ENCODE data around the gene CDH15. TPM values are rescaled to one million over a fixed set of nuclear protein-coding genes. Genes with fewer than 3 reads are reported as not detected.
A peak's percentile ranks its signal among the peaks of the same experiment; 100 is the strongest.

CDH15 gene
- total RNA-seq, 1 experiment from 2014 or later, result 0.46 TPM

GRCh38 chr16:89217388-89218191 is 46.0 kb downstream of the CDH15 start, which contains the start of gene ZNF778 (continued):
- TF ChIP-seq, protein P1, sequence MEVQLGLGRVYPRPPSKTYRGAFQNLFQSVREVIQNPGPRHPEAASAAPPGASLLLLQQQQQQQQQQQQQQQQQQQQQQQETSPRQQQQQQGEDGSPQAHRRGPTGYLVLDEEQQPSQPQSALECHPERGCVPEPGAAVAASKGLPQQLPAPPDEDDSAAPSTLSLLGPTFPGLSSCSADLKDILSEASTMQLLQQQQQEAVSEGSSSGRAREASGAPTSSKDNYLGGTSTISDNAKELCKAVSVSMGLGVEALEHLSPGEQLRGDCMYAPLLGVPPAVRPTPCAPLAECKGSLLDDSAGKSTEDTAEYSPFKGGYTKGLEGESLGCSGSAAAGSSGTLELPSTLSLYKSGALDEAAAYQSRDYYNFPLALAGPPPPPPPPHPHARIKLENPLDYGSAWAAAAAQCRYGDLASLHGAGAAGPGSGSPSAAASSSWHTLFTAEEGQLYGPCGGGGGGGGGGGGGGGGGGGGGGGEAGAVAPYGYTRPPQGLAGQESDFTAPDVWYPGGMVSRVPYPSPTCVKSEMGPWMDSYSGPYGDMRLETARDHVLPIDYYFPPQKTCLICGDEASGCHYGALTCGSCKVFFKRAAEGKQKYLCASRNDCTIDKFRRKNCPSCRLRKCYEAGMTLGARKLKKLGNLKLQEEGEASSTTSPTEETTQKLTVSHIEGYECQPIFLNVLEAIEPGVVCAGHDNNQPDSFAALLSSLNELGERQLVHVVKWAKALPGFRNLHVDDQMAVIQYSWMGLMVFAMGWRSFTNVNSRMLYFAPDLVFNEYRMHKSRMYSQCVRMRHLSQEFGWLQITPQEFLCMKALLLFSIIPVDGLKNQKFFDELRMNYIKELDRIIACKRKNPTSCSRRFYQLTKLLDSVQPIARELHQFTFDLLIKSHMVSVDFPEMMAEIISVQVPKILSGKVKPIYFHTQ (CRISPR knock-in tag; IDR thresholded peaks at IDR 0.05), result no peak
- TF ChIP-seq, protein P2, sequence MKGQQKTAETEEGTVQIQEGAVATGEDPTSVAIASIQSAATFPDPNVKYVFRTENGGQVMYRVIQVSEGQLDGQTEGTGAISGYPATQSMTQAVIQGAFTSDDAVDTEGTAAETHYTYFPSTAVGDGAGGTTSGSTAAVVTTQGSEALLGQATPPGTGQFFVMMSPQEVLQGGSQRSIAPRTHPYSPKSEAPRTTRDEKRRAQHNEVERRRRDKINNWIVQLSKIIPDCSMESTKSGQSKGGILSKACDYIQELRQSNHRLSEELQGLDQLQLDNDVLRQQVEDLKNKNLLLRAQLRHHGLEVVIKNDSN (CRISPR knock-in tag; IDR thresholded peaks at IDR 0.05), result 0 out of 2 replicates have a peak, but pooled peaks have one; percentile 16
- no peak for TF ChIP-seq SMAD4 (CRISPR knock-in tag; IDR thresholded peaks at IDR 0.05)
- no peak for TF ChIP-seq ZNF423 (CRISPR knock-in tag; IDR thresholded peaks at IDR 0.05)
- TF ChIP-seq GRHL2 (CRISPR knock-in tag; IDR thresholded peaks at IDR 0.05; ENCODE audit: insufficient replicate concordance, severe bottlenecking), result no peak
- TF ChIP-seq, protein P3, sequence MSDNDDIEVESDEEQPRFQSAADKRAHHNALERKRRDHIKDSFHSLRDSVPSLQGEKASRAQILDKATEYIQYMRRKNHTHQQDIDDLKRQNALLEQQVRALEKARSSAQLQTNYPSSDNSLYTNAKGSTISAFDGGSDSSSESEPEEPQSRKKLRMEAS (CRISPR knock-in tag; IDR thresholded peaks at IDR 0.05), result peak; percentile 63; the same call in 1 of the 2 replicates
- TF ChIP-seq GABPB1 (CRISPR knock-in tag; IDR thresholded peaks at IDR 0.05), result peak; percentile 89; the same call in 1 of the 2 replicates
- no peak; the same call in 1 of the 2 replicates for TF ChIP-seq E2F5 (CRISPR knock-in tag; IDR thresholded peaks at IDR 0.05)
- peak; percentile 77; the same call in 1 of the 2 replicates for TF ChIP-seq ESRRA (CRISPR knock-in tag; IDR thresholded peaks at IDR 0.05; ENCODE audit: borderline replicate concordance)
- TF ChIP-seq NFATC4 (CRISPR knock-in tag; IDR thresholded peaks at IDR 0.05), result no peak
- TF ChIP-seq, protein P4, sequence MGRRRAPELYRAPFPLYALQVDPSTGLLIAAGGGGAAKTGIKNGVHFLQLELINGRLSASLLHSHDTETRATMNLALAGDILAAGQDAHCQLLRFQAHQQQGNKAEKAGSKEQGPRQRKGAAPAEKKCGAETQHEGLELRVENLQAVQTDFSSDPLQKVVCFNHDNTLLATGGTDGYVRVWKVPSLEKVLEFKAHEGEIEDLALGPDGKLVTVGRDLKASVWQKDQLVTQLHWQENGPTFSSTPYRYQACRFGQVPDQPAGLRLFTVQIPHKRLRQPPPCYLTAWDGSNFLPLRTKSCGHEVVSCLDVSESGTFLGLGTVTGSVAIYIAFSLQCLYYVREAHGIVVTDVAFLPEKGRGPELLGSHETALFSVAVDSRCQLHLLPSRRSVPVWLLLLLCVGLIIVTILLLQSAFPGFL (CRISPR knock-in tag; IDR thresholded peaks at IDR 0.05; ENCODE audit: borderline replicate concordance), result peak; percentile 69; the same call in 1 of the 2 replicates
- TF ChIP-seq, protein P5, sequence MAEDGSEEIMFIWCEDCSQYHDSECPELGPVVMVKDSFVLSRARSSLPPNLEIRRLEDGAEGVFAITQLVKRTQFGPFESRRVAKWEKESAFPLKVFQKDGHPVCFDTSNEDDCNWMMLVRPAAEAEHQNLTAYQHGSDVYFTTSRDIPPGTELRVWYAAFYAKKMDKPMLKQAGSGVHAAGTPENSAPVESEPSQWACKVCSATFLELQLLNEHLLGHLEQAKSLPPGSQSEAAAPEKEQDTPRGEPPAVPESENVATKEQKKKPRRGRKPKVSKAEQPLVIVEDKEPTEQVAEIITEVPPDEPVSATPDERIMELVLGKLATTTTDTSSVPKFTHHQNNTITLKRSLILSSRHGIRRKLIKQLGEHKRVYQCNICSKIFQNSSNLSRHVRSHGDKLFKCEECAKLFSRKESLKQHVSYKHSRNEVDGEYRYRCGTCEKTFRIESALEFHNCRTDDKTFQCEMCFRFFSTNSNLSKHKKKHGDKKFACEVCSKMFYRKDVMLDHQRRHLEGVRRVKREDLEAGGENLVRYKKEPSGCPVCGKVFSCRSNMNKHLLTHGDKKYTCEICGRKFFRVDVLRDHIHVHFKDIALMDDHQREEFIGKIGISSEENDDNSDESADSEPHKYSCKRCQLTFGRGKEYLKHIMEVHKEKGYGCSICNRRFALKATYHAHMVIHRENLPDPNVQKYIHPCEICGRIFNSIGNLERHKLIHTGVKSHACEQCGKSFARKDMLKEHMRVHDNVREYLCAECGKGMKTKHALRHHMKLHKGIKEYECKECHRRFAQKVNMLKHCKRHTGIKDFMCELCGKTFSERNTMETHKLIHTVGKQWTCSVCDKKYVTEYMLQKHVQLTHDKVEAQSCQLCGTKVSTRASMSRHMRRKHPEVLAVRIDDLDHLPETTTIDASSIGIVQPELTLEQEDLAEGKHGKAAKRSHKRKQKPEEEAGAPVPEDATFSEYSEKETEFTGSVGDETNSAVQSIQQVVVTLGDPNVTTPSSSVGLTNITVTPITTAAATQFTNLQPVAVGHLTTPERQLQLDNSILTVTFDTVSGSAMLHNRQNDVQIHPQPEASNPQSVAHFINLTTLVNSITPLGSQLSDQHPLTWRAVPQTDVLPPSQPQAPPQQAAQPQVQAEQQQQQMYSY (CRISPR knock-in tag; IDR thresholded peaks at IDR 0.05), result 0 out of 2 replicates have a peak, but pooled peaks have one; percentile 19
- no peak for TF ChIP-seq ZNF138 (CRISPR knock-in tag; conservative IDR thresholded peaks at IDR 0.05)
- TF ChIP-seq, protein P6, sequence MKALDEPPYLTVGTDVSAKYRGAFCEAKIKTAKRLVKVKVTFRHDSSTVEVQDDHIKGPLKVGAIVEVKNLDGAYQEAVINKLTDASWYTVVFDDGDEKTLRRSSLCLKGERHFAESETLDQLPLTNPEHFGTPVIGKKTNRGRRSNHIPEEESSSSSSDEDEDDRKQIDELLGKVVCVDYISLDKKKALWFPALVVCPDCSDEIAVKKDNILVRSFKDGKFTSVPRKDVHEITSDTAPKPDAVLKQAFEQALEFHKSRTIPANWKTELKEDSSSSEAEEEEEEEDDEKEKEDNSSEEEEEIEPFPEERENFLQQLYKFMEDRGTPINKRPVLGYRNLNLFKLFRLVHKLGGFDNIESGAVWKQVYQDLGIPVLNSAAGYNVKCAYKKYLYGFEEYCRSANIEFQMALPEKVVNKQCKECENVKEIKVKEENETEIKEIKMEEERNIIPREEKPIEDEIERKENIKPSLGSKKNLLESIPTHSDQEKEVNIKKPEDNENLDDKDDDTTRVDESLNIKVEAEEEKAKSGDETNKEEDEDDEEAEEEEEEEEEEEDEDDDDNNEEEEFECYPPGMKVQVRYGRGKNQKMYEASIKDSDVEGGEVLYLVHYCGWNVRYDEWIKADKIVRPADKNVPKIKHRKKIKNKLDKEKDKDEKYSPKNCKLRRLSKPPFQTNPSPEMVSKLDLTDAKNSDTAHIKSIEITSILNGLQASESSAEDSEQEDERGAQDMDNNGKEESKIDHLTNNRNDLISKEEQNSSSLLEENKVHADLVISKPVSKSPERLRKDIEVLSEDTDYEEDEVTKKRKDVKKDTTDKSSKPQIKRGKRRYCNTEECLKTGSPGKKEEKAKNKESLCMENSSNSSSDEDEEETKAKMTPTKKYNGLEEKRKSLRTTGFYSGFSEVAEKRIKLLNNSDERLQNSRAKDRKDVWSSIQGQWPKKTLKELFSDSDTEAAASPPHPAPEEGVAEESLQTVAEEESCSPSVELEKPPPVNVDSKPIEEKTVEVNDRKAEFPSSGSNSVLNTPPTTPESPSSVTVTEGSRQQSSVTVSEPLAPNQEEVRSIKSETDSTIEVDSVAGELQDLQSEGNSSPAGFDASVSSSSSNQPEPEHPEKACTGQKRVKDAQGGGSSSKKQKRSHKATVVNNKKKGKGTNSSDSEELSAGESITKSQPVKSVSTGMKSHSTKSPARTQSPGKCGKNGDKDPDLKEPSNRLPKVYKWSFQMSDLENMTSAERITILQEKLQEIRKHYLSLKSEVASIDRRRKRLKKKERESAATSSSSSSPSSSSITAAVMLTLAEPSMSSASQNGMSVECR (CRISPR knock-in tag; IDR thresholded peaks at IDR 0.05; ENCODE audit: borderline replicate concordance), result peak; percentile 64; the same call in 1 of the 2 replicates
- TF ChIP-seq ERG (CRISPR knock-in tag; IDR thresholded peaks at IDR 0.05), result no peak
- TF ChIP-seq, protein P7, sequence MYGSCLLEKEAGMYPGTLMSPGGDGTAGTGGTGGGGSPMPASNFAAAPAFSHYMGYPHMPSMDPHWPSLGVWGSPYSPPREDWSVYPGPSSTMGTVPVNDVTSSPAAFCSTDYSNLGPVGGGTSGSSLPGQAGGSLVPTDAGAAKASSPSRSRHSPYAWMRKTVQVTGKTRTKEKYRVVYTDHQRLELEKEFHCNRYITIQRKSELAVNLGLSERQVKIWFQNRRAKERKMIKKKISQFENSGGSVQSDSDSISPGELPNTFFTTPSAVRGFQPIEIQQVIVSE (CRISPR knock-in tag; IDR thresholded peaks at IDR 0.05; ENCODE audit: borderline replicate concordance), result no peak
- TF ChIP-seq FOXP1 (CRISPR knock-in tag; IDR thresholded peaks at IDR 0.05; ENCODE audit: borderline replicate concordance), result 0 out of 2 replicates have a peak, but pooled peaks have one; percentile 63
- TF ChIP-seq ZNF512 (CRISPR knock-in tag; IDR thresholded peaks at IDR 0.05; ENCODE audit: borderline replicate concordance), result no peak

All from WTC11 (cell line).